Psoas muscle (tissue), 8 donors: Measurements from ENCODE around the gene RBFOX2. TPM values are rescaled to one million over a fixed set of nuclear protein-coding genes. Genes with fewer than 3 reads are reported as not detected.
A peak's percentile ranks its signal among the peaks of the same experiment; 100 is the strongest.

Experiments
- ATAC-seq, 4 donors: fragments of 200-7000 bp; cut with Tn5 transposase; one replicate each; pipeline ENCODE4 v1.9.1; 2020; ENCODE audit warnings: moderate library complexity in 3 of 4, mild to moderate bottlenecking in 2 of 4
- DNase-seq, 2 donors: peaks; one replicate each; pipeline ENCODE4 v3.0.0-alpha.2; 2020
- H3K27ac ChIP-seq: fragments of 200-600 bp; one replicate; pipeline ENCODE4 v1.8.0; 2022
- H3K27me3 ChIP-seq, 3 donors: fragments of 200-600 bp in 1 of 3; one replicate each; pipeline versions ENCODE4 v1.6.1 to v1.8.0; 2013 to 2022; ENCODE audit warnings: low read length in 2 of 3, mild to moderate bottlenecking in 2 of 3, moderate library complexity in 1 of 3; ENCODE audit not compliant: insufficient read depth in 3 of 3
- H3K36me3 ChIP-seq, 2 donors: fragments of 200-600 bp in 1 of 2; one replicate each; pipeline versions ENCODE4 v1.6.1 to v1.8.0; 2013 to 2022; ENCODE audit warnings: low read depth in 1 of 2, mild to moderate bottlenecking in 1 of 2, moderate library complexity in 1 of 2; ENCODE audit not compliant: insufficient read depth in 1 of 2
- H3K4me1 ChIP-seq: fragments of 200-600 bp; one replicate; pipeline ENCODE4 v1.8.0; 2022
- H3K4me3 ChIP-seq: fragments of 200-600 bp; one replicate; pipeline ENCODE4 v1.8.0; 2022; ENCODE audit warnings: mild to moderate bottlenecking
- H3K9me3 ChIP-seq: fragments of 200-600 bp; one replicate; pipeline ENCODE4 v1.8.0; 2022
- CTCF ChIP-seq: fragments of 200-600 bp; IDR thresholded peaks from one replicate; pipeline ENCODE4 v1.8.0; 2022; ENCODE audit warnings: antibody characterized with exemption
- whole genome bisulfite sequencing, 3 donors: extraction: QIAGEN DNeasy Blood & Tissue Kit; methylation state at CpG; one replicate each; pipeline versions ENCODE4 v1.1.6 to v1.1.7; 2013; 5-methylcytosine and 5-hydroxymethylcytosine counted together
- intact Hi-C, 2 donors: fragments of 100-400 bp; cut with DNase I; formaldehyde crosslinking; loops; one replicate each; pipeline versions ENCODE4 v1.11.0 to v1.14.2; 2022
- polyA plus RNA-seq, 3 donors: library from polyadenylated mRNA; stranded (reverse); fragments of 200-250 nt; gene quantifications; one replicate each; pipeline ENCODE4 v1.2.3, GENCODE V29; 2013
- total RNA-seq, 4 donors: library from RNA; stranded (reverse); fragmentation: NEBNext Ultra II Directional in 2 of 4; extraction: Animal tissue kit (Norgen Biotek cat#: 25700) in 2 of 4; gene quantifications; one replicate each; pipeline versions ENCODE4 v1.2.1 to v1.2.4, GENCODE V29; 2021 to 2023
- donor health status: healthy with polysubstance abuse.
- donor health status: DM: no; HTN: no; CAD: no; lungs with moderate emphysema.
- donor health status: Bipolar disorder and iron deficiency.
- donor health status: healthy.
- donor health status: DM: yes; HTN: yes; CAD: no.
- donor health status: DM: no; HTN: no; CAD: no.
- donor health status: DM: no; HTN: no; CAD: no.
- donor health status: DM: yes; HTN: yes; CAD: no.

The RBFOX2 gene
- total and polyA plus RNA-seq, 7 donors = 7.7 to 50.4 (median 28.4) TPM

- intact Hi-C loops = loop anchor here in 1 of 2 donors (5.0 kb wide), 1 partner anchor 35 kb away; no protein-coding TSS in a partner anchor
- H3K27ac ChIP-seq = no peak overlapping the region
- H3K27me3 ChIP-seq = no peaks in the 10 kb centered on the region
- TF ChIP-seq CTCF = no peak
- 70 to 80% (median 79%) methylated on average over 1 of the region's 1 CpG for WGBS, 3 donors
- H3K9me3 ChIP-seq = no peaks in the 10 kb centered on the region
- H3K36me3 ChIP-seq = no peaks in the 10 kb centered on the region
- H3K4me1 ChIP-seq = peaks cover 29% of the 10 kb centered on the region
- DNase-seq (no peak), ATAC-seq (no peak)
- H3K4me3 ChIP-seq = no peak overlapping the region
Observed at GRCh38 chr22:35972559-35972958, 56.1 kb downstream of the RBFOX2 start.

- DNase-seq = no peak
- intact Hi-C loops = loop anchor here in 1 of 2 donors (5.0 kb wide), 1 partner anchor 36 kb away; no protein-coding TSS in a partner anchor
- H3K27me3 ChIP-seq = no peaks in the 10 kb centered on the region
Observed at GRCh38 chr22:35971456-35972119, 57.0 kb downstream of the RBFOX2 start.

GRCh38 chr22:35970616-35971455 lies 57.8 kb downstream of the RBFOX2 start:
- H3K9me3 ChIP-seq = no peaks in the 10 kb centered on the region
- ATAC-seq (no peak), DNase-seq (no peak)
- intact Hi-C loops = loop anchor here in 1 of 2 donors (5.0 kb wide), 1 partner anchor 36 kb away; no protein-coding TSS in a partner anchor
- H3K36me3 ChIP-seq = no peaks in the 10 kb centered on the region
- H3K27ac ChIP-seq = no peak overlapping the region
- TF ChIP-seq CTCF = no peak
- no peak overlapping the region for H3K4me3 ChIP-seq
- 69 to 76% (median 71%) methylated on average over 4 of the region's 4 CpGs for WGBS, 3 donors
- no peaks in the 10 kb centered on the region for H3K27me3 ChIP-seq
- peaks cover 29% of the 10 kb centered on the region for H3K4me1 ChIP-seq

More at GRCh38 chr22:35971456-35972119, 57.0 kb downstream of the RBFOX2 start:
- Histone ChIP-seq H3K4me1 (peaks cover 29% of the 10 kb centered on the region), H3K4me3 (no peak overlapping the region), H3K9me3 (no peaks in the 10 kb centered on the region), H3K27ac (no peak overlapping the region), H3K36me3 (no peaks in the 10 kb centered on the region)
- 48 to 59% (median 49%) methylated on average over 3 of the region's 3 CpGs for WGBS, 3 donors
- ATAC-seq = peak in 2 of 4 donors; percentile 41 to 55
- TF ChIP-seq CTCF = no peak

GRCh38 chr22:35967046-35967397 lies 61.6 kb downstream of the RBFOX2 start:
- peaks cover 19% of the 10 kb centered on the region for H3K4me1 ChIP-seq
- no peaks in the 10 kb centered on the region for H3K27me3 ChIP-seq
- no peak overlapping the region for H3K27ac ChIP-seq
- intact Hi-C loops = no loop called here
- H3K9me3 ChIP-seq = no peaks in the 10 kb centered on the region
- TF ChIP-seq CTCF = no peak
- no peak for DNase-seq
- 97 to 100% (median 99%) methylated on average over 3 of the region's 3 CpGs for WGBS, 3 donors
- H3K4me3 ChIP-seq = no peak overlapping the region
- ATAC-seq = no peak
- H3K36me3 ChIP-seq = no peaks in the 10 kb centered on the region
